ENCODE measurements around the gene KCTD4. TPM values are rescaled to one million over a fixed set of nuclear protein-coding genes. Genes with fewer than 3 reads are reported as not detected.

The KCTD4 gene
- polyA plus RNA-seq, 1 donor (not counting 4 experiments of a cell fraction or from before 2014, with no cell fraction given), result 0.39 TPM

GRCh38 chr13:45219938-45220375 is 19.1 kb upstream of the KCTD4 start:
- Histone ChIP-seq H3K4me2 (ENCODE audit: control insufficient read depth, extremely low read depth, insufficient read depth, low read depth, low read length) (peak overlapping the region; percentile 69), H3K27me3 (ENCODE audit: control insufficient read depth, extremely low read depth, insufficient read depth, low read length) (no peaks in the 10 kb centered on the region), H3K9me1 (ENCODE audit: control insufficient read depth, extremely low read depth, insufficient read depth, low read length) (no peaks in the 10 kb centered on the region), H3K9ac (ENCODE audit: control insufficient read depth, extremely low read depth, insufficient read depth, low read length) (peak overlapping the region; percentile 46), H2AFZ (ENCODE audit: control insufficient read depth, low read length) (no peak overlapping the region), H3K36me3 (ENCODE audit: control insufficient read depth in 2 of 2, extremely low read depth in 1 of 2, insufficient read depth in 2 of 2, low read length in 2 of 2) (peaks cover 1 to 8% of the 10 kb centered on the region in 2 experiments), H4K20me1 (ENCODE audit: control insufficient read depth, extremely low read depth, insufficient read depth, low read length) (no peaks in the 10 kb centered on the region), H3K9me3 (ENCODE audit: control insufficient read depth, low read depth, low read length) (no peaks in the 10 kb centered on the region), H3K79me2 (ENCODE audit: control insufficient read depth, insufficient read depth, low read length) (peaks cover 48% of the 10 kb centered on the region), H3K27ac (ENCODE audit: control insufficient read depth, insufficient read depth, low read length) (peak overlapping the region; percentile 74), H3K4me3 (ENCODE audit: control insufficient read depth in 2 of 3, extremely low read depth in 1 of 3, insufficient read depth in 2 of 3, low read depth in 1 of 3, low read length in 3 of 3) (no peak overlapping the region), H3K4me1 (ENCODE audit: control insufficient read depth, extremely low read depth, insufficient read depth, low read length) (peaks cover 50% of the 10 kb centered on the region)
- dilution Hi-C loops (cut with MboI; ENCODE audit: extremely low pct_ligation_motif_present, low sequenced_read_pairs), result no loop called here
- DNase-seq (ENCODE audit: low read depth, low spot score) (peak; percentile 95), FAIRE-seq (peak; percentile 98)
- TF ChIP-seq EZH2 (IDR thresholded peaks at IDR 0.05; ENCODE audit: low read length) (no peak), CTCF (optimal IDR thresholded peaks at IDR 0.05 in 1 of 3, IDR thresholded peaks at IDR 0.05 in 1 of 3, conservative IDR thresholded peaks at IDR 0.05 in 1 of 3; ENCODE audit: extremely low read depth in 1 of 3, insufficient read depth in 2 of 3, low read length in 3 of 3) (no peak)

- peaks cover 50% of the 10 kb centered on the region for H3K4me1 ChIP-seq (ENCODE audit: control insufficient read depth, extremely low read depth, insufficient read depth, low read length)
- peak overlapping the region in 1 of 3 experiments; percentile 20 for H3K4me3 ChIP-seq (ENCODE audit: control insufficient read depth in 2 of 3, extremely low read depth in 1 of 3, insufficient read depth in 2 of 3, low read depth in 1 of 3, low read length in 3 of 3)
- H4K20me1 ChIP-seq (ENCODE audit: control insufficient read depth, extremely low read depth, insufficient read depth, low read length), result no peaks in the 10 kb centered on the region
- peak overlapping the region; percentile 74 for H3K27ac ChIP-seq (ENCODE audit: control insufficient read depth, insufficient read depth, low read length)
- peak overlapping the region; percentile 46 for H3K9ac ChIP-seq (ENCODE audit: control insufficient read depth, extremely low read depth, insufficient read depth, low read length)
- dilution Hi-C loops (cut with MboI; ENCODE audit: extremely low pct_ligation_motif_present, low sequenced_read_pairs), result no loop called here
- FAIRE-seq, result peak; percentile 26
- H3K9me3 ChIP-seq (ENCODE audit: control insufficient read depth, low read depth, low read length), result no peaks in the 10 kb centered on the region
- H3K4me2 ChIP-seq (ENCODE audit: control insufficient read depth, extremely low read depth, insufficient read depth, low read depth, low read length), result peak overlapping the region; percentile 69
- no peak for DNase-seq (ENCODE audit: low read depth, low spot score)
- H3K79me2 ChIP-seq (ENCODE audit: control insufficient read depth, insufficient read depth, low read length), result peaks cover 41% of the 10 kb centered on the region
- no peaks in the 10 kb centered on the region for H3K27me3 ChIP-seq (ENCODE audit: control insufficient read depth, extremely low read depth, insufficient read depth, low read length)
- no peak overlapping the region for H2AFZ ChIP-seq (ENCODE audit: control insufficient read depth, low read length)
- H3K36me3 ChIP-seq (ENCODE audit: control insufficient read depth in 2 of 2, extremely low read depth in 1 of 2, insufficient read depth in 2 of 2, low read length in 2 of 2), result peaks cover 1 to 5% of the 10 kb centered on the region in 2 experiments
- H3K9me1 ChIP-seq (ENCODE audit: control insufficient read depth, extremely low read depth, insufficient read depth, low read length), result no peaks in the 10 kb centered on the region
- no peak for TF ChIP-seq CTCF (optimal IDR thresholded peaks at IDR 0.05 in 1 of 3, IDR thresholded peaks at IDR 0.05 in 1 of 3, conservative IDR thresholded peaks at IDR 0.05 in 1 of 3; ENCODE audit: extremely low read depth in 1 of 3, insufficient read depth in 2 of 3, low read length in 3 of 3)
- TF ChIP-seq EZH2 (IDR thresholded peaks at IDR 0.05; ENCODE audit: low read length), result no peak
These were observed 18.5 kb upstream of the KCTD4 start for GRCh38 chr13:45219123-45219891.

Measured in keratinocyte (primary cell).